SIG-M5 (cell line): Measurements from ENCODE around the gene NEK9.

Experiments used
- DNase-seq: peaks from one replicate; lab custom pipeline; 2025; lab: John Stamatoyannopoulos, UW

Gene NEK9

DNA sequence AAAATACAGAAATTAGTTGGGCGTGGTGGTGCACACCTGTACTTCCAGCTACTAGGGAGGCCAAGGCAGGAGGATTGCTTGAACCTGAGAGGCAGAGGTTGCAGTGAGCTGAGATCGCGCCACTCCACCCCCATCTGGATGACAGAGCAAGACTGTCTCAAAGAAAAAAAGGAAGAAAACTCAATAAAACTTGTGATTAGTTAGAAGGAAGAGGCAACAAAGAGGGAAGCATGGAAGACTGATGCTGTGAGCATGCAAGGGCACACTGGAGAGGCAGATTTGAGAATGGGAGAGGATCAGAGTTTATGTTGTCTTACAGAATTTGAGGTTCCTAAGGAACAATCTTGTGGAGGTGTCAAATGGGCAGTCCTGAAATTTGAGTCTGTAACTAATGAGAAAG, 60.2 kb downstream of the NEK9 start:
- DNase-seq, result no peak

- DNase-seq, result no peak
These were observed 62.7 kb downstream of the NEK9 start for GRCh38 chr14:75064205-75064567.

- peak; percentile 9 for DNase-seq
These were observed 63.2 kb downstream of the NEK9 start, which contains the start of gene ACYP1 for GRCh38 chr14:75063491-75064204. Gene ACYP1, minus strand, starts transcription at chr14:75064024. Its CDS starts 471 bp downstream, at chr14:75063553.

GRCh38 chr14:75063013-75063412, 63.8 kb downstream of the NEK9 start:
- no peak for DNase-seq

DNA sequence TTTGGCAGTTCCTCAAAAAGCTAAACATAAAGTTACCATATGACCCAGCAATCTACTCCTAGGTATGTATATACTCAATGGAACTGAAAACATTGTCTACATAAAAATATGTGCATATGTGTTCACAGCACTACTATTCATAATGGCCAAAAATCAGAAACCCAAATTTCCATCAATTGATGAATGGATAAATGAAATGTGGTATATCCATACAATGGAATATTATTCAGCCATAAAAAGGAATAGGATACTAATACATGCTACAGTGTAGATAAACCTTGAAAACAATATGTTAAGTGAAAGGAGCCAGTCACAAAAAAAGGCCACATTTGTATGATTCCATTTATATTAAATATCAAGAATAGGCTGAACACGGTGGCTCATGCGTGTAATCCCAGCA, 66.4 kb downstream of the NEK9 start:
- no peak for DNase-seq

DNA sequence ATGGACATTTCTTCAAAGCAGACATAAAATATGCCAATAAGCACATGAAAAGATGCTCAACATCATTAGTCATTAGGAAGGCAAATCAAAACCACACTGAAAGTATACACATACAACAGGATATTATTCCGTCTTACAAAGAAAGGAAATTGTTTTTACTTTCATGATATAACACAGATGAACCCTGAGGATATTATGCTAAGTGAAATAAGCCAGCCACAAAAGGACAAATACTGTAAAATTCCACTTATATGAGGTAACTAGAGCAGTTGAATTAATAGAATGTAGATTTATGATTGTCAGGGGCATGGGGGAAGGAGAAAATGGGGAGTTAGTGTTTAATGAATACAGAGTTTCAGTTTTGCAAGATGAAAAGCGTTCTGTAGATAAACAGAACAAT, 67.2 kb downstream of the NEK9 start:
- DNase-seq, result no peak

DNA sequence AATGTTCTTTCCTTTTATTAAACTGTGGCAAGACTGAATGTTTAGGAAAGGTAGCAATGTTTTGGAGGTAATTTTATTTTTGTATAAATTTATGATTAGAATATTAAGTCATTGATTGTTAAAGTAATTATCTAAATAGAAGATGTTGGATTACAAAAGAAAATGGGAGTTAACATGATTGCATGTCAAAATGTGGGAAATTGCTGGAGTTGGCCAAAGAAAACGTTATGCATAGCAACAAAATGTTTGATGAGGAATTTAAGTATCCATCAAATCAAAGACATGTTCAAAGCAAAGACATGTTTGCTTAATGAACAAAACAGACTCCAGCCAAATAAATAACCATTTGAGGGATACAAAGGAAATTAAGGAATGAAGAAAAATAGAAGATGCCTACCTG, 72.4 kb downstream of the NEK9 start:
- DNase-seq, result no peak

DNA sequence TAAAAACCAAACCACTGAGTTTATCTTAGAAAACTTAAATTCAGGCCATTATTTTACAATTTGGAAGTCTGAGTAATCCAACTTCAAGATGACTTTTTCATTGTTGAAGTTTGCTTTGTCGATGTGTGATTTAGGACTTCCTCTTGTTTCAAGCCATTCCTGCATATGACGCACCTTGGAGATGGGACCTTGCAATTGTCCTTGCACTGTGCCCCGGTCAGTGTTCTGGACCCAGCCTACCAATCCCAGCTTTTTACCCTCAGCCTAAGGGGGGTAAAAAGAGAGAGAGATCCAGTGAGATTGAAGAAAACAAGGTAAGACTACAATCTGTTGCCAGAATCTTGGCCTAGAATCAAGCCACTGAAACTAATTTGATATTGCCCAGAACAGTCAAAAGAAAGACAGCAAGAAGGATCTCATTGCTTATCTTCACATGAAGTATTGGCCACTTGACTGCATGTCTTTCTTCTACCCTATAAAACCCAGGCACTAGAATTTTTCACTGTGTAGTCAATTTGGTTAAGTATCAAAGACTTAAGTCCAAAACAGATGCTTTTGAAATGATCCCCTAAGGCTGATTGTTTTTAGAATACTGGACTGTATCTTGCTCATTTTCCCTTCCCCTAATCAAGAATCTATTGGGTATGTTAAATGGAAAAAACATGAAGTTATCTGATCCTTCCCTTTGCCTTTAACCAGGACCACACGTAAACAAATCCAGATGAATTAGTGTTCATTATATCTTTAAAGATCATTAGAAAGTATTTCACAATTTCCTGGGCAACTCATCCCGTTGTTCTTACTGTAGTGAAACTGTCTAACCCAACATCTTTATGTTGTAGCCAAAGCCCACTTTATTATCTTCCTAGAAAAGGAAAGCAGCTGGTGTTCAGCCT, 73.2 kb downstream of the NEK9 start:
- DNase-seq, result no peak

DNA sequence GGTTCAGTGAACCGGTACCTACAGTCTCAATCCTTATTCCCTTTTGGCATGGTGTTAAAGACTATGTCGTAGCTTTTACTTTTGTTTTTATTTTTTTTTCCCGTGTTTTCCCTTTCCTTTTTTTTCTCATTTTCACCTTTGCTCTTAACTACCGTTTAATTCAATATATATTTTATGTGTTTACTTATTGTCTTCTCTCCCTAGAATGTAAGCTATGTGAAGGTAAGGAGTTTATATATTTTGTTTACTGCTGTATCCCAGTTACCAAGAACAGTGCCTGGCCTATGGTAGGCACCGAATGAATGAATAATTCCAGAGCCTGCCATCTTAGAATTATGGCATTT, 75.3 kb downstream of the NEK9 start:
- no peak for DNase-seq

GRCh38 chr14:75050852-75051555, 75.8 kb downstream of the NEK9 start, which contains the start of gene MLH3:
Gene MLH3, minus strand, starts transcription at chr14:75051467. Its CDS starts 1,812 bp downstream, at chr14:75049655.
- no peak for DNase-seq

- no peak for DNase-seq
These were observed 77.1 kb downstream of the NEK9 start for GRCh38 chr14:75049731-75050201.

GRCh38 chr14:75049136-75049535, 77.7 kb downstream of the NEK9 start:
- DNase-seq, result no peak

DNA sequence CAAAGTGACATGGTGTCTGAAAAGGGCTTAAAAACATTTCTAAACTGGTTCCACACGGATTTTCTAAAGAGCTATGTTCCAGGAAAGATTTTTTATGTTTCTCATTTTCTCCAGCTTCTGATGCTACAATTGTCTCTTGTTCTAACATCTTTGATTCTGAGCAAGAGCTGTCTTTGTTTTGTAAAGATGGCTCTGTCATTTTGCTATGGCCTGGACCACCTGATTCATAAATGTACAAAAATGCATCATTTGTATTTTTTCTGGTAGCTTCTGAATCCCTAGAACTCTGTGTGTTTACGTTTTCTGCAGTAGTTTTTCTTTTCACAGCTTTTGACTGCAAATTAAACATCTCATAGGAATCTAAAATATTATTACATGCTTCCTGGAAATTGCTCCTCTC, 78.7 kb downstream of the NEK9 start:
- no peak for DNase-seq

DNA sequence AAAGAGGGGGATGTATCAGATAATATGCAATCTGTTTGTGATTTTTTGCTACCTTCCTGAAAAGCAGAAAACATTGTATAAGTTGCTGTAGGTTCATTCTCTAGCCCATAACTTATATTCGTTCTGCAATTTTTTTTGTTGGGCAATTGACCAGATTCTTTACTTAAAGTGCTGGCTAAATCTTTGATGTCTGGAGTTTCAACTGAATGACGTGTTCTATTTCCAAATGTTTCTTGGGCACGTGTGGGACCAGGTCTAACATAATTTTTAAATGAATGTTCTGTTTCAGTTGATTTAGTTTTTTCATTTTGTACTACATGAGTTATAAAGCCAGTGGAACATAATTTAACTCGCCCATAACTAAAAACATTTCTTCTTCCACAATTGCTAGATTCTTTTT, 79.3 kb downstream of the NEK9 start:
- no peak for DNase-seq

DNA sequence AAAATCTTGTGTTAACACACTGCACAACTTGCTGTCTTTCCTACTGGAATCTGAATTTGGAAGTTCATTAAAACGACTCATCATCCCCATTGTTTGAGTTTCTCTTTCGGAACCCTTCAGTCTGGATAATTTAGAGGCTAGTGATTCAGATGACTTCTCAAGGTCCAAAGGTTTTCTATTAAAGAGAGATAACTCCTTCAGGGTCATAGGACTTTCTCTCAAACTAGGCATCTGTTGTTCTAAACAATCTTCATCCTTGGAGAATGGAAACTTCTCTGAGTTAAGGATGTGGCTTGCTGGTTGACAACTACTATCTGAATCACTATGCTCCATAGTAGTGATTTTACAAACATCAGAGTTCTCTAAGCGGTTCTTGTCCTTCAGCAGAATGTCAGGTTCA, 79.9 kb downstream of the NEK9 start:
- DNase-seq, result no peak

DNA sequence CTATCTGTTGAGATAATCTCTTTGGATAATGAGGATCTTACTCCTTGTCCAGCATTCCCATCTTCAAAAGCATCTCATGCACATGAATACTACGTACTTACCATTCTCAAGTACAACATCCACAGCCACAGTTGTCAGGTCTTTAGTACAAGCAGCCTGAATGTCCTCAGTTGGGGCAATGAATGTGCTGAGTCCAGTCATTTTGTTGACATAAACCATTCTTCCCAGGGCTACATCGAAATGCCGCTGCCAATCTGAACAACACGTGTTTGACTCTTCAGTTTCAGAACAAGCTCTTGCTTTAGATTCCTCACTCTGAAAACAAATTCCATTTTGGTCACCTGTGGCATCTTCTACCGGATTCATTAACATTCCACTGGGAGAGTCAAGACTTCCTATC, 80.6 kb downstream of the NEK9 start:
- DNase-seq, result no peak

GRCh38 chr14:75044752-75045151, 82.1 kb downstream of the NEK9 start:
- no peak for DNase-seq

- DNase-seq, result no peak
These were observed 82.5 kb downstream of the NEK9 start for GRCh38 chr14:75044322-75044721.

DNA sequence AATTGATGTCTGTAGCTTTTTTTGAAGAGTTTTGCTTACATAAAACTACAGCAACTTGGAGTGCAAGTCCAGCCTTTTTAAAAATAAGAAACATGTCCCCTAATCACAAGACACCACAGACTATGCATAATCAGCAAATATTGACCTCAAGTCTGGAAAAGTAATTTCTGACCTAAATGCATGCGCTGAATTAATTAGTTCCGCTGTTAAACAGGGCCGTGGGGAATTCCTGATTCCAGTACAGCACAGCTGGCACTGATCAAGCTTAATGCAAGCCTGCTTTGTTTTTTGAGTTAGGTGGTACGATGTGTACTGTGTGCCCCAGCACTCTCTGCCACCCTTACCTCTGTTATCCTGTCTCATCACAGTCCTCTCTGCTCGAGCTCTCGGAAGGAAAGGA, 84.8 kb downstream of the NEK9 start:
- DNase-seq, result no peak

GRCh38 chr14:75041613-75042012, 85.2 kb downstream of the NEK9 start:
- DNase-seq, result no peak

- no peak for DNase-seq
These were observed 85.9 kb downstream of the NEK9 start for GRCh38 chr14:75040959-75041358.

GRCh38 chr14:75040507-75040906, 86.3 kb downstream of the NEK9 start:
- no peak for DNase-seq

- no peak for DNase-seq
These were observed 93.9 kb downstream of the NEK9 start for GRCh38 chr14:75032939-75033338.
